ENCODE results near the gene HES2. TPM values are rescaled to one million over a fixed set of nuclear protein-coding genes. Genes with fewer than 3 reads are reported as not detected.
"Not testable (repeated sequence)": the region's sequence is repeated elsewhere in the genome, so short reads cannot be mapped to it uniquely, and the experiment has no call there.

Gene HES2
- total RNA-seq, 2 experiments from 2014 or later, result 0.21 to 0.30 TPM

- DNase-seq, result no peak
- ChIA-PET POLR2A (no interaction called here), CTCF (interaction anchor here (1.0 to 1.3 kb wide), 2 partner anchors 37 to 151 kb away, joined by 3 to 6 read pairs; no protein-coding TSS in a partner anchor)
- Mint-ChIP-seq H3K27me3 (peaks cover 6% of the 10 kb centered on the region), H3K27ac (no peak overlapping the region), H3K36me3 (ENCODE audit: low read depth) (peaks cover 5% of the 10 kb centered on the region), H3K4me1 (peaks cover 24% of the 10 kb centered on the region), H3K9me3 (no peaks in the 10 kb centered on the region), H3K4me3 (no peak overlapping the region)
These were observed 21.8 kb downstream of the HES2 start for GRCh38 chr1:6397844-6398441.

- no peak overlapping the region for H3K4me3 Mint-ChIP-seq
- no peaks in the 10 kb centered on the region for H3K9me3 Mint-ChIP-seq
- CTCF ChIA-PET, result interaction anchor here (0.5 to 1.3 kb wide), 3 partner anchors 26 to 150 kb away, joined by 3 to 6 read pairs (median 3); no protein-coding TSS in a partner anchor
- peaks cover 6% of the 10 kb centered on the region for H3K36me3 Mint-ChIP-seq (ENCODE audit: low read depth)
- peak overlapping the region; percentile 14 for H3K27ac Mint-ChIP-seq
- POLR2A ChIA-PET, result no interaction called here
- peaks cover 29% of the 10 kb centered on the region for H3K4me1 Mint-ChIP-seq
- DNase-seq, result peak; percentile 27
- peaks cover 5% of the 10 kb centered on the region for H3K27me3 Mint-ChIP-seq
These were observed 22.7 kb downstream of the HES2 start for GRCh38 chr1:6396998-6397397.

DNA sequence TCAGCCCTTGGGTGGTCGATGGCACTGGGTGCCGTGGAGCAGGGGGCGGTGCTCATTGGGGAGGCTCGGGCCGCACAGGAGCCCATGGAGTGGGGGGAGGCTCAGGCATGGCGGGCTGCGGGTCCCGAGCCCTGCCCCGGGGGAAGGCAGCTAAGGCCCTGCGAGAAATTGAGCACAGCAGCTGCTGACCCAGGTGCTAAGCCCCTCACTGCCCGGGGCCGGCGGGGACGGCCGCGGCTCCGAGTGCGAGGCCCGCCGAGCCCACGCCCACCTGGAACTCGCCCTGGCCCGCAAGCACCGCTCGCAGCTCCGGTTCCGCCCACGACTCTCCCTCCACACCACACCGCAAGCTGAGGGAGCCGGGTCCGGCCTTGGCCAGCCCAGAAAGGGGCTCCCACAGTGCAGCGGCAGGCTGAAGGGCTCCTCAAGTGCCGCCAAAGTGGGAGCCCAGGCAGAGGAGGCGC lies 23.9 kb downstream of the HES2 start:
- H3K9me3 Mint-ChIP-seq, result not testable (repeated sequence)
- CTCF ChIA-PET, result interaction anchor here (0.6 to 2.2 kb wide), 3 partner anchors 28 to 149 kb away, joined by 3 to 6 read pairs (median 6); no protein-coding TSS in a partner anchor

GRCh38 chr1:6395130-6395529 lies 24.6 kb downstream of the HES2 start:
- DNase-seq, H3K9me3 Mint-ChIP-seq, H3K27me3 Mint-ChIP-seq, POLR2A ChIA-PET: not testable (repeated sequence)
- Mint-ChIP-seq H3K4me1 (peaks cover 36% of the 10 kb centered on the region), H3K27ac (peak overlapping the region; percentile 82), H3K36me3 (ENCODE audit: low read depth) (peaks cover 12% of the 10 kb centered on the region), H3K4me3 (peak overlapping the region; percentile 78)
- CTCF ChIA-PET, result interaction anchor here (0.9 to 2.2 kb wide), 5 partner anchors 26 to 149 kb away, joined by 3 to 6 read pairs (median 3); no protein-coding TSS in a partner anchor

More for the DNA sequence above, 23.9 kb downstream of the HES2 start:
- H3K4me3 Mint-ChIP-seq, H3K27ac Mint-ChIP-seq, DNase-seq, POLR2A ChIA-PET, H3K27me3 Mint-ChIP-seq: not testable (repeated sequence)
- H3K36me3 Mint-ChIP-seq (ENCODE audit: low read depth), result peaks cover 11% of the 10 kb centered on the region
- peaks cover 34% of the 10 kb centered on the region for H3K4me1 Mint-ChIP-seq

- H3K9me3 Mint-ChIP-seq, result no peaks in the 10 kb centered on the region
- peak within 1 kb of the TSS; percentile 88 for H3K4me3 Mint-ChIP-seq
- H3K36me3 Mint-ChIP-seq (ENCODE audit: low read depth), result peaks cover 15% of the 10 kb centered on the region
These were observed 26.1 kb downstream of the HES2 start, which contains the start of gene ACOT7 for GRCh38 chr1:6393400-6394187. ACOT7 (minus strand) TSS chr1:6393767; CDS start chr1:6393399, 368 bp downstream.

DNA sequence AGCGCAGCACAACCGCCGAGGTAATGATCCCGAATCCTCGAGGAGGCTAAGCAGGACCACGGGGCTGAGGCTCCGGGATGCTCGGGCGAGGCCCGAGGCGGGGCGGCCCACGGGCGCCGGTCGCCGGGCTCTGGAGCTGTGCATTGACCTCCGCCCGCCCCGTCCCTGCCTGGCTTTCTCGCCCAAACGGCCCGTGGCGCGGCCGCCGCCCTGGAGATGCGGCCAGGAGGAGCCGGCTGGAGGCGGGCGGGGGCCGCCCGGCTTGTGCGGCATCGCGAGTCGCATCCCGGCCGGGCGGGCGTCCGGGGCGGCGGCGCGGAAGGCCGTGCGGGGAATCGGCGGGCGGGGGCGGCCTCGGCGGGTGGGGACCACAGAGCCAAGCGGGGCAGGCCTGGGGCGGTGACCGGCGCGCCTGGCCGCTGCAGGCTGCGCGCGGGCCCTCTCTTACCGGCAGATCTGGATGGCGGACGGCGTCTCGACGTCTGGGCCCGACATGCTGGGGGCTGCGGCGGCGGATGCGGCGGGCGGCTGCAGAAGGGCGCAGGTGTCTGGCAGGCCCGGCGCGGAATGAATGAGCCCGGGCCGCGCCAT lies 26.8 kb downstream of the HES2 start:
- DNase-seq, result no peak
- ChIA-PET CTCF (interaction anchor here (1.0 to 2.6 kb wide), 5 partner anchors 8 to 146 kb away, joined by 3 to 8 read pairs (median 4); no protein-coding TSS in a partner anchor), POLR2A (interaction anchor here (0.6 to 2.0 kb wide), 5 partner anchors 30 to 438 kb away, joined by 3 to 6 read pairs (median 3); no protein-coding TSS in a partner anchor)
- H3K9me3 Mint-ChIP-seq, result no peaks in the 10 kb centered on the region
- H3K4me3 Mint-ChIP-seq, result peak overlapping the region; percentile 88
- H3K27me3 Mint-ChIP-seq, result no peaks in the 10 kb centered on the region
- H3K4me1 Mint-ChIP-seq, result peaks cover 42% of the 10 kb centered on the region
- peaks cover 15% of the 10 kb centered on the region for H3K36me3 Mint-ChIP-seq (ENCODE audit: low read depth)
- H3K27ac Mint-ChIP-seq, result peak overlapping the region; percentile 93

More at GRCh38 chr1:6393400-6394187, 26.1 kb downstream of the HES2 start, which contains the start of gene ACOT7:
- Mint-ChIP-seq H3K4me1 (peaks cover 43% of the 10 kb centered on the region), H3K27ac (peak within 1 kb of the TSS; percentile 97), H3K27me3 (no peaks in the 10 kb centered on the region)
- CTCF ChIA-PET, result interaction anchor here (1.1 to 2.6 kb wide), 7 partner anchors 9 to 147 kb away, joined by 3 to 8 read pairs (median 4); no protein-coding TSS in a partner anchor
- DNase-seq, result peak; percentile 91
- POLR2A ChIA-PET, result interaction anchor here (0.6 to 2.0 kb wide), 5 partner anchors 31 to 439 kb away, joined by 3 to 6 read pairs (median 3); no protein-coding TSS in a partner anchor

- H3K36me3 Mint-ChIP-seq (ENCODE audit: low read depth), result peaks cover 15% of the 10 kb centered on the region
- CTCF ChIA-PET, result interaction anchor here (0.6 to 2.6 kb wide), 7 partner anchors 9 to 438 kb away, joined by 4 to 8 read pairs (median 4); no protein-coding TSS in a partner anchor
- peaks cover 44% of the 10 kb centered on the region for H3K4me1 Mint-ChIP-seq
- peak overlapping the region; percentile 88 for H3K4me3 Mint-ChIP-seq
- peak overlapping the region; percentile 88 for H3K27ac Mint-ChIP-seq
- peak; percentile 19 for DNase-seq
- no peaks in the 10 kb centered on the region for H3K9me3 Mint-ChIP-seq
- POLR2A ChIA-PET, result interaction anchor here (0.6 kb wide), 1 partner anchor 24 kb away, joined by 4 read pairs; no protein-coding TSS in a partner anchor
- H3K27me3 Mint-ChIP-seq, result no peaks in the 10 kb centered on the region
These were observed 27.5 kb downstream of the HES2 start for GRCh38 chr1:6391951-6392808.

DNA sequence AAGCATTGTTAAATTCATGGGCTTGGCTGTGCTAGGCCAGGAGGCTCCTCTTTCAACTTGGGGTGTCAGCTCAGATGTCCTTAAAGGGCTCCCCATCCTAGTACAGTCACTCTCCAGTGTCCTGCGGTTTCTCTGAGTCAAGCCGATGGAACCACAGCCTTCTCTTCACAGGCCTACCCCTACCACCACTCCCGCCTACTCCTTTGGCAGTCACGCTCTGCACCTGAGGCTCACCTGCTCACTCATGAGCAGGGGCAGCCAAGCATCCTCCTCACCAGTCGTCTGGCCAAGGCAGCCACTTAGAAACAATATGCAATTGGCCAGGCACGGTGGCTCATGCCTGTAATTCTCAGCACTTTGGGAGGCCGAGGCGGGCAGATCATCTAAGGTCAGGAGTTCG lies 29.7 kb downstream of the HES2 start:
- peaks cover 16% of the 10 kb centered on the region for H3K36me3 Mint-ChIP-seq (ENCODE audit: low read depth)
- CTCF ChIA-PET, result interaction anchor here (0.8 to 2.0 kb wide), 3 partner anchors 48 to 143 kb away, joined by 3 to 4 read pairs (median 3); no protein-coding TSS in a partner anchor
- no peaks in the 10 kb centered on the region for H3K27me3 Mint-ChIP-seq
- POLR2A ChIA-PET, result no interaction called here
- DNase-seq, result no peak
- H3K4me3 Mint-ChIP-seq, result no peak overlapping the region
- H3K9me3 Mint-ChIP-seq, result no peaks in the 10 kb centered on the region
- peaks cover 44% of the 10 kb centered on the region for H3K4me1 Mint-ChIP-seq
- H3K27ac Mint-ChIP-seq, result no peak overlapping the region

GRCh38 chr1:6386371-6386949 lies 33.3 kb downstream of the HES2 start:
- H3K36me3 Mint-ChIP-seq (ENCODE audit: low read depth), result peaks cover 18% of the 10 kb centered on the region
- H3K4me3 Mint-ChIP-seq, result no peak overlapping the region
- H3K27ac Mint-ChIP-seq, result peak overlapping the region; percentile 33
- H3K27me3 Mint-ChIP-seq, result no peaks in the 10 kb centered on the region
- H3K9me3 Mint-ChIP-seq, result peaks cover 3% of the 10 kb centered on the region
- ChIA-PET CTCF (interaction anchor here (1.4 to 2.0 kb wide), 3 partner anchors 19 to 51 kb away, joined by 4 to 5 read pairs (median 4); no protein-coding TSS in a partner anchor), POLR2A (no interaction called here)
- peaks cover 23% of the 10 kb centered on the region for H3K4me1 Mint-ChIP-seq
- DNase-seq, result no peak

GRCh38 chr1:6385488-6386191 lies 34.1 kb downstream of the HES2 start:
- H3K4me3 Mint-ChIP-seq, result no peak overlapping the region
- peaks cover 22% of the 10 kb centered on the region for H3K4me1 Mint-ChIP-seq
- DNase-seq, result no peak
- peaks cover 3% of the 10 kb centered on the region for H3K9me3 Mint-ChIP-seq
- ChIA-PET CTCF (interaction anchor here (1.1 to 2.0 kb wide), 4 partner anchors 8 to 52 kb away, joined by 3 to 5 read pairs (median 4); partner anchors contain the start of gene ACOT7), POLR2A (no interaction called here)
- H3K27me3 Mint-ChIP-seq, result no peaks in the 10 kb centered on the region
- peaks cover 16% of the 10 kb centered on the region for H3K36me3 Mint-ChIP-seq (ENCODE audit: low read depth)
- no peak overlapping the region for H3K27ac Mint-ChIP-seq

GRCh38 chr1:6384962-6385361 lies 34.8 kb downstream of the HES2 start:
- no peak for DNase-seq
- Mint-ChIP-seq H3K27me3 (no peaks in the 10 kb centered on the region), H3K9me3 (peaks cover 4% of the 10 kb centered on the region), H3K4me1 (peaks cover 18% of the 10 kb centered on the region), H3K36me3 (ENCODE audit: low read depth) (peaks cover 15% of the 10 kb centered on the region), H3K27ac (no peak overlapping the region), H3K4me3 (no peak overlapping the region)
- ChIA-PET CTCF (interaction anchor here (1.1 to 2.0 kb wide), 4 partner anchors 8 to 53 kb away, joined by 3 to 5 read pairs (median 4); partner anchors contain the start of gene ACOT7), POLR2A (no interaction called here)
